Psoas muscle (tissue), 8 donors: ENCODE measurements around the gene HIRA. TPM values are rescaled to one million over a fixed set of nuclear protein-coding genes. Genes with fewer than 3 reads are reported as not detected.
A peak's percentile ranks its signal among the peaks of the same experiment; 100 is the strongest.

Experiments
- ATAC-seq, 4 donors: fragments of 200-7000 bp; cut with Tn5 transposase; one replicate each; pipeline ENCODE4 v1.9.1; 2020; ENCODE audit warnings: moderate library complexity in 3 of 4, mild to moderate bottlenecking in 2 of 4
- DNase-seq, 2 donors: peaks; one replicate each; pipeline ENCODE4 v3.0.0-alpha.2; 2020
- H3K27ac ChIP-seq: fragments of 200-600 bp; one replicate; pipeline ENCODE4 v1.8.0; 2022
- H3K27me3 ChIP-seq, 3 donors: fragments of 200-600 bp in 1 of 3; one replicate each; pipeline versions ENCODE4 v1.6.1 to v1.8.0; 2013 to 2022; ENCODE audit warnings: low read length in 2 of 3, mild to moderate bottlenecking in 2 of 3, moderate library complexity in 1 of 3; ENCODE audit not compliant: insufficient read depth in 3 of 3
- H3K36me3 ChIP-seq, 2 donors: fragments of 200-600 bp in 1 of 2; one replicate each; pipeline versions ENCODE4 v1.6.1 to v1.8.0; 2013 to 2022; ENCODE audit warnings: low read depth in 1 of 2, mild to moderate bottlenecking in 1 of 2, moderate library complexity in 1 of 2; ENCODE audit not compliant: insufficient read depth in 1 of 2
- H3K4me1 ChIP-seq: fragments of 200-600 bp; one replicate; pipeline ENCODE4 v1.8.0; 2022
- H3K4me3 ChIP-seq: fragments of 200-600 bp; one replicate; pipeline ENCODE4 v1.8.0; 2022; ENCODE audit warnings: mild to moderate bottlenecking
- H3K9me3 ChIP-seq: fragments of 200-600 bp; one replicate; pipeline ENCODE4 v1.8.0; 2022
- CTCF ChIP-seq: fragments of 200-600 bp; IDR thresholded peaks from one replicate; pipeline ENCODE4 v1.8.0; 2022; ENCODE audit warnings: antibody characterized with exemption
- WGBS, 3 donors: extraction: QIAGEN DNeasy Blood & Tissue Kit; methylation state at CpG; one replicate each; pipeline versions ENCODE4 v1.1.6 to v1.1.7; 2013; 5-methylcytosine and 5-hydroxymethylcytosine counted together
- intact Hi-C, 2 donors: fragments of 100-400 bp; cut with DNase I; formaldehyde crosslinking; loops; one replicate each; pipeline versions ENCODE4 v1.11.0 to v1.14.2; 2022
- polyA plus RNA-seq, 3 donors: library from polyadenylated mRNA; stranded (reverse); fragments of 200-250 nt; gene quantifications; one replicate each; pipeline ENCODE4 v1.2.3, GENCODE V29; 2013
- total RNA-seq, 4 donors: library from RNA; stranded (reverse); fragmentation: NEBNext Ultra II Directional in 2 of 4; extraction: Animal tissue kit (Norgen Biotek cat#: 25700) in 2 of 4; gene quantifications; one replicate each; pipeline versions ENCODE4 v1.2.1 to v1.2.4, GENCODE V29; 2021 to 2023
- donor health status: healthy with polysubstance abuse.
- donor health status: DM: no; HTN: no; CAD: no; lungs with moderate emphysema.
- donor health status: Bipolar disorder and iron deficiency.
- donor health status: healthy.
- donor health status: DM: yes; HTN: yes; CAD: no.
- donor health status: DM: no; HTN: no; CAD: no.
- donor health status: DM: no; HTN: no; CAD: no.
- donor health status: DM: yes; HTN: yes; CAD: no.

HIRA gene
- total and polyA plus RNA-seq, 7 donors: 12.3 to 32.7 (median 17.2) TPM

DNA sequence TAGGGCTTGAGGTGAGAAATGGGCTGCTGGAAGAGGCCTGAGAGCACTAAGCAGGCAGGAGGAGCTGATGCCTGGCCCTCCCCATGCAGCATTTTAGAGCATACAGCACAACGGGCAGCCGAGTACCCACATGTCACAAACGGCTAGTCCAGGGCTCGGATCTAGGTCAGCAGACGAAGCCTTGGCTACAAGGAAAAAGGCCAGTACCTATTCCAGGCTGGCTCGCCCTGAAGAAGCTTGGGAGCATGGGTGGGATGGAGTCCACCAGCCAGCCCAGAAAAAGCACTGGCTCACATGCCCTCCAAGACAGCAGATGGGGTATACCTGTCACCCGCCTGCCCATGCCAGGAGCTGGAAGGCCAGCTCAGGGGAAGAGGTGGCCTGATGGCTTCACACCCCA, 37.9 kb upstream of the HIRA start:
- ATAC-seq (no peak), DNase-seq (no peak)
- WGBS, 3 donors: 59 to 95% (median 73%) methylated on average over 7 of the region's 7 CpGs
- no peaks in the 10 kb centered on the region for H3K27me3 ChIP-seq
- TF ChIP-seq CTCF: no peak
- H3K4me3 ChIP-seq: no peak overlapping the region
- peaks cover 15% of the 10 kb centered on the region for H3K4me1 ChIP-seq
- intact Hi-C loops: no loop called here
- H3K36me3 ChIP-seq: peaks cover 25 to 100% of the 10 kb centered on the region in 2 donors
- no peaks in the 10 kb centered on the region for H3K9me3 ChIP-seq
- H3K27ac ChIP-seq: no peak overlapping the region

DNA sequence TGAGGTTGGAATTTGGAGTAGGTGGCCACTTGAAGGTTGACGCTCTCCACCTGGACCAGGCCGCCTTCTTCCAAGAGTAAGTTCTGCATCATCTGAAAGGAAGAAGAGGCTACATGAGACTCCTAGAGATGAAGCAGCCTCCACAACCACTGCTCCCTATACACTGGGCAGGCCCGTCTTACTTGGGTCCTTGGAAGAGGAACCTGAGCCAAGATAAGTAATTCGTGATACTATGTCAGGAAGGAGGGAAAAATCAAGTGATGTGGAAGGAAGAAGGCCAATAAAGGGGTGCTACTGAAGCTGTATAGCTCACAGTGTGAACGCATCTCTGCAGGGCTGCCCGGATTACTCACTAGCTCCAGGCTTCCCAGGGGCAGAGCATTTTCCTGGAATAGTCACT, 36.4 kb upstream of the HIRA start:
- peaks cover 1% of the 10 kb centered on the region for H3K4me1 ChIP-seq
- H3K36me3 ChIP-seq: peaks cover 26 to 100% of the 10 kb centered on the region in 2 donors
- no peak overlapping the region for H3K27ac ChIP-seq
- no peaks in the 10 kb centered on the region for H3K9me3 ChIP-seq
- no peaks in the 10 kb centered on the region for H3K27me3 ChIP-seq
- intact Hi-C loops: no loop called here
- ATAC-seq: no peak
- DNase-seq: no peak
- no peak for TF ChIP-seq CTCF
- H3K4me3 ChIP-seq: no peak overlapping the region
- 92 to 96% (median 95%) methylated on average over 6 of the region's 6 CpGs for WGBS, 3 donors

DNA sequence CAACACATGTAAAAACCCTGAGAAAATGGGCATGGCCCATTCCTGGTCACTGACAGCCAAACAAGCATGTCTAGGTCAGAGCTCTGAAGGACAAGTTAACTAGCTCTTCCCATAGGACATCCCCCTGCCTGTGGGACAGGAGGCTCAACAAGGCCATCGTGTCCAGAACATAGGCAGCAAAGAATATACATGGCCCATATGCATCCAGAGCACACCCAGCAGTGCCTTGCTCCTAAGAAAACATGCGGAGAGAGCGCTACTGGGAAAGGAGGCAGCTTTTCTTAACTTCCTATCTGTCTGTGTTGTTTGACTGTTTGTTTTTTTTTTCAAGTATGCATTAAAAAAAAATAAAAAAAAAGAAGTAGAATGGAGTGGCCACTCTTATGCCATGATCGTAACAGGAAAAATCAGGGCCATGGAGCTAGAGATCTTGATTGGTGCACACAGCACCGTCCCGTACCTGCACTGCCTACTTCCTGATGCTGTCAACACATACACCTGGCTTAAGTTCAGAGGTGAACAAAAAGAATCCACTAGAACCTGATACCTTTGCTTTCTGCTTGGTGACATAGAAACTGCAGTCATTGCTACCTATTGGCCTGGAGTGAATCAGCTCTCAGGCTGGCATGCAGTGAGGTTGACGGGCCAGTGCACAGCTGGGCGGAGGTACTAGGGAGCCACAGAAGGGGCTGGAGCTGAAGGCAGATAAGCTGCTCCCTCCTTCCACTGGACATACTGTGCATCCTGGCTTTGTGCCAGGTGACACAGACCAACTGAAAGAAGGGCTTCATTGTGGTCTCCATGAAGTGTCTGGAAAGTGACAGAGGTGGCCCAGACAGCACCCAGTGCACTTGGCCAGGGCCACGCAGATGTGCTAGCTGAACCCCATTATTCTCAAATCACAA, 35.6 kb upstream of the HIRA start:
- intact Hi-C loops: no loop called here
- H3K4me3 ChIP-seq: no peak overlapping the region
- peaks cover 25 to 100% of the 10 kb centered on the region in 2 donors for H3K36me3 ChIP-seq
- peak in 1 of 4 donors; percentile 12 for ATAC-seq
- no peak for DNase-seq
- no peaks in the 10 kb centered on the region for H3K4me1 ChIP-seq
- H3K27ac ChIP-seq: no peak overlapping the region
- 95% methylated on average over 9 of the region's 9 CpGs for WGBS, 3 donors
- H3K9me3 ChIP-seq: no peaks in the 10 kb centered on the region
- TF ChIP-seq CTCF: no peak
- no peaks in the 10 kb centered on the region for H3K27me3 ChIP-seq

DNA sequence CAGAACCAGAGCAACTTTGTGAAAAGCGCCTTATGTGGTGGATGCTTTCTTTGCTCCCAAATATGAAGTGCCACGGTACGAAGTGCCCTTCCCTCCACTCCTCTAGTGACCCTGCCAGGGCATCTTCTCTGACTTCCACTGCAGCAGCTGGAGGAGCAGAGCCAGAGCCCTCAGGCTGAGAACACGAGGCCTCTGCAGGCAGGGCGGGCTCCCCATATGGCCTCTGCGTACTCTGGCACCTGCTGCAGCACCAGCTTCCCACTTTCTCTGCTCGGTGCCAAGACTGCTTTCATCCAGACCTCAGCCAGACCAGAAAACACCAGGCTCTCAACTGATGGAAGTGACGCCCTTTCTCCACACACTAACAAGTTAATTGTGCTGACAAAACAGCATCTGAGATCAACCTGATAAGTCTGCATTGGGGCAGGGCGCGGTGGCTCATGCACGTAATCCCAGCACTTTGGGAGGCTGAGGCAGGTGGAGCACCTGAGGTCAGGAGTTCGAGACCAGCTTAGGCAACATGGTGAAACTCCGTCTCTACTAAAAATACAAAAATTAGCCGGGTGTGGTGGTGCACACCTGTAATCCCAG, 34.7 kb upstream of the HIRA start:
- intact Hi-C loops: no loop called here
- Histone ChIP-seq H3K9me3 (no peaks in the 10 kb centered on the region), H3K4me3 (no peak overlapping the region), H3K4me1 (no peaks in the 10 kb centered on the region), H3K36me3 (peaks cover 25 to 100% of the 10 kb centered on the region in 2 donors), H3K27me3 (no peaks in the 10 kb centered on the region), H3K27ac (no peak overlapping the region)
- no peak for DNase-seq
- no peak for ATAC-seq
- 72 to 79% (median 73%) methylated on average over 14 of the region's 14 CpGs for WGBS, 3 donors
- no peak for TF ChIP-seq CTCF
